Trophoblast cell (in vitro differentiated cells and primary cell): Measurements from ENCODE around the gene BAIAP3.

Source experiments
- DNase-seq, 2 donors: peaks; one replicate each; pipeline ENCODE4 v3.0.0-alpha.2; 2016
- H2AFZ ChIP-seq: 2 replicates; pipeline ENCODE4 v1.6.1; 2013; ENCODE audit warnings: low read length, moderate library complexity, mild to moderate bottlenecking; ENCODE audit not compliant: insufficient read depth, poor library complexity
- H2AK5ac ChIP-seq: 2 replicates; pipeline ENCODE4 v1.6.1; 2013; ENCODE audit warnings: mild to moderate bottlenecking, low read length
- H2BK120ac ChIP-seq: 2 replicates; pipeline ENCODE4 v1.6.1; 2013; ENCODE audit warnings: low read length, mild to moderate bottlenecking, moderate library complexity; ENCODE audit not compliant: insufficient read depth, poor library complexity
- H2BK12ac ChIP-seq: 2 replicates; pipeline ENCODE4 v1.6.1; 2013; ENCODE audit warnings: mild to moderate bottlenecking, low read length, moderate library complexity
- H2BK5ac ChIP-seq: 2 replicates; pipeline ENCODE4 v1.6.1; 2013; ENCODE audit warnings: low read length, low read depth, moderate library complexity, mild to moderate bottlenecking; ENCODE audit not compliant: poor library complexity
- H3K14ac ChIP-seq: 2 replicates; pipeline ENCODE4 v1.6.1; 2013; ENCODE audit warnings: mild to moderate bottlenecking, low read length
- H3K18ac ChIP-seq: 2 replicates; pipeline ENCODE4 v1.6.1; 2013; ENCODE audit warnings: mild to moderate bottlenecking, low read length
- H3K23ac ChIP-seq: 2 replicates; pipeline ENCODE4 v1.6.1; 2013; ENCODE audit warnings: low read length
- H3K27ac ChIP-seq: 2 replicates; pipeline ENCODE4 v1.5.1; 2013; ENCODE audit warnings: low read depth, mild to moderate bottlenecking, inconsistent platforms, low read length, moderate library complexity
- H3K27me3 ChIP-seq: 2 replicates; pipeline ENCODE4 v1.6.1; 2013; ENCODE audit warnings: inconsistent platforms, mild to moderate bottlenecking, low read length, moderate library complexity; ENCODE audit not compliant: insufficient read depth
- H3K36me3 ChIP-seq, 2 experiments: 1 replicate in 1 of 2; 2 replicates in 1 of 2; pipeline ENCODE4 v1.6.1; 2013; ENCODE audit warnings: low read length in 2 of 2, mild to moderate bottlenecking in 2 of 2, moderate library complexity in 1 of 2; ENCODE audit not compliant: insufficient read depth in 2 of 2, control insufficient read depth in 1 of 2
- H3K4ac ChIP-seq: 2 replicates; pipeline ENCODE4 v1.6.1; 2013; ENCODE audit warnings: low read depth, mild to moderate bottlenecking, low read length, moderate library complexity
- H3K4me1 ChIP-seq, 2 experiments: 1 replicate in 1 of 2; 2 replicates in 1 of 2; pipeline ENCODE4 v1.6.1; 2013; ENCODE audit warnings: low read length in 2 of 2, mild to moderate bottlenecking in 2 of 2, moderate library complexity in 1 of 2; ENCODE audit not compliant: insufficient read depth in 2 of 2, control insufficient read depth in 1 of 2
- H3K4me2 ChIP-seq: 2 replicates; pipeline ENCODE4 v1.6.1; 2013; ENCODE audit warnings: inconsistent platforms, mild to moderate bottlenecking, low read length, moderate library complexity
- H3K4me3 ChIP-seq: 2 replicates; pipeline ENCODE4 v1.5.1; 2013; ENCODE audit warnings: mild to moderate bottlenecking, low read depth, low read length, inconsistent platforms
- H3K79me1 ChIP-seq: one replicate; pipeline ENCODE4 v1.6.1; 2013; ENCODE audit warnings: low read length
- H3K79me2 ChIP-seq: 2 replicates; pipeline ENCODE4 v1.6.1; 2013; ENCODE audit warnings: low read length, mild to moderate bottlenecking; ENCODE audit not compliant: control insufficient read depth, insufficient read depth, poor library complexity
- H3K9ac ChIP-seq: 2 replicates; pipeline ENCODE4 v1.6.1; 2013; ENCODE audit warnings: mild to moderate bottlenecking, low read length
- H3K9me3 ChIP-seq: 2 replicates; pipeline ENCODE4 v1.6.1; 2013; ENCODE audit warnings: low read depth, mild to moderate bottlenecking, control low read depth, inconsistent platforms, low read length; ENCODE audit not compliant: insufficient read depth
- H4K12ac ChIP-seq: 2 replicates; pipeline ENCODE4 v1.6.1; 2013; ENCODE audit warnings: low read depth, mild to moderate bottlenecking, low read length, moderate library complexity
- H4K8ac ChIP-seq: 2 replicates; pipeline ENCODE4 v1.6.1; 2013; ENCODE audit warnings: low read depth, mild to moderate bottlenecking, low read length, moderate library complexity
- H4K91ac ChIP-seq: one replicate; pipeline ENCODE4 v1.6.1; 2013; ENCODE audit warnings: low read depth, mild to moderate bottlenecking, low read length, moderate library complexity
- WGBS: extraction: QIAGEN DNeasy Blood & Tissue Kit; methylation state at CpG from one replicate; pipeline ENCODE4 v1.1.7; 2013; ENCODE audit warnings: missing lambda C conversion rate; ENCODE audit not compliant: insufficient read length, insufficient coverage; ENCODE audit errors: extremely low coverage; 5-methylcytosine and 5-hydroxymethylcytosine counted together

Gene BAIAP3

DNA sequence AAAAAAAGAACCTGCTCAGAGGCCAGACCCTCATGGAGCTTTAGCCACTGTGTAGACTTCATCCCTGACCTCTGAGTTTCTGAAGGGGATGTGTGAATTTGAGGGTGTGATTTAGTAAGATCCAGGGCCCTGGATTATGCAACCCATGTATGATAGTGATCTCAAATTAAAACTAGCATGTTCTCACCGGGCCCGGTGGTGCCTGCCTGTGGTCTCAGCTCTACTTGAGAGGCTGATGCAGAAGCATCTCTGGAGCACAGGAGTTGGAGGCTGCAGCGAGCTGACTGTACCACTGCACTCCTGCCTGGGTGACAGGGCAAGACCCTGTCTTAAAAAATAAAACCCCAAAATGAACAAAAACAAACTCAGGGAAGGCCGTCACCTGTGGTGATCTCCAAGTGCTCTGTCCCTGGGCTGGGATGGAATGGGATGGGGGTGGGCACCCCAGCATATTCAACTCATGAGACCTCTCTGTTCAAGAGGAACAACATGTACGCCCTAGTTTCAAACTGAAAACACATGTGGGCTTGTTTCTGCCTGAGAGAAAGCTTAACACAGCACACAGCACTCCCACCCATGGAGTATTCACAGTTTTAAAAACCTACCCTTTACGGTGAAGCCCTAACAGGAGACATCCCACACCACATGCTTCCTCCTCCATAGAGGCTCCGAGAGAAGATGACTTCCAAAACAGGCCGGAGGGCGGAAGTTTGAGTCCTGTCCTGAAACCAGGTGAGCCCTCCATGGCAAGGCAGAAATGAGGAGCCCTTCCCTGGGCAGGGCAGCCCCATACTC lies 48.4 kb downstream of the BAIAP3 start:
- Histone ChIP-seq H2BK120ac (no peak overlapping the region), H4K91ac (no peak overlapping the region), H3K79me1 (peaks cover 10% of the 10 kb centered on the region), H3K4me3 (no peak overlapping the region), H3K23ac (no peak overlapping the region), H3K9me3 (peaks cover under 1% of the 10 kb centered on the region), H2AK5ac (no peak overlapping the region), H3K27me3 (no peaks in the 10 kb centered on the region), H3K18ac (no peak overlapping the region), H3K79me2 (peaks cover 17% of the 10 kb centered on the region), H3K27ac (no peak overlapping the region), H2BK5ac (no peak overlapping the region), H4K8ac (no peak overlapping the region), H3K4me2 (no peak overlapping the region), H3K9ac (no peak overlapping the region), H3K4me1 (peaks cover 9 to 15% of the 10 kb centered on the region in 2 experiments), H2BK12ac (no peak overlapping the region), H4K12ac (no peak overlapping the region), H3K36me3 (peaks cover 12 to 18% of the 10 kb centered on the region in 2 experiments), H3K14ac (no peak overlapping the region), H3K4ac (no peak overlapping the region), H2AFZ (no peak overlapping the region)
- no CpG with 5 or more reads among the region's 9 CpGs for WGBS
- no peak for DNase-seq

- DNase-seq = no peak
- Histone ChIP-seq H4K12ac (no peak overlapping the region), H3K4me1 (peaks cover 2 to 7% of the 10 kb centered on the region in 2 experiments), H3K18ac (no peak overlapping the region), H2BK12ac (no peak overlapping the region), H3K27me3 (no peaks in the 10 kb centered on the region), H4K91ac (no peak overlapping the region), H3K23ac (no peak overlapping the region), H3K27ac (no peak overlapping the region), H3K79me2 (peaks cover 8% of the 10 kb centered on the region), H4K8ac (no peak overlapping the region), H3K4ac (no peak overlapping the region), H2BK120ac (no peak overlapping the region), H3K4me2 (no peak overlapping the region), H2AFZ (no peak overlapping the region), H2BK5ac (no peak overlapping the region), H3K9me3 (peaks cover 2% of the 10 kb centered on the region), H3K4me3 (no peak overlapping the region), H3K36me3 (peaks cover 19 to 22% of the 10 kb centered on the region in 2 experiments), H3K9ac (no peak overlapping the region), H2AK5ac (no peak overlapping the region), H3K79me1 (peaks cover 8% of the 10 kb centered on the region), H3K14ac (no peak overlapping the region)
- WGBS = no CpG with 5 or more reads among the region's 18 CpGs
These were observed 50.1 kb downstream of the BAIAP3 start for GRCh38 chr16:1383556-1383955.

- H3K79me1 ChIP-seq = no peaks in the 10 kb centered on the region
- H4K12ac ChIP-seq = no peak overlapping the region
- H4K8ac ChIP-seq = no peak overlapping the region
- no peak overlapping the region for H3K23ac ChIP-seq
- H3K14ac ChIP-seq = no peak overlapping the region
- H3K79me2 ChIP-seq = no peaks in the 10 kb centered on the region
- H3K9ac ChIP-seq = no peak overlapping the region
- no peaks in the 10 kb centered on the region for H3K4me1 ChIP-seq
- H3K27me3 ChIP-seq = no peaks in the 10 kb centered on the region
- no peak overlapping the region for H3K4ac ChIP-seq
- H2AFZ ChIP-seq = no peak overlapping the region
- no peak overlapping the region for H3K4me2 ChIP-seq
- no CpG with 5 or more reads among the region's 39 CpGs for WGBS
- no peak overlapping the region for H2BK5ac ChIP-seq
- H3K9me3 ChIP-seq = peaks cover 3% of the 10 kb centered on the region
- no peak overlapping the region for H4K91ac ChIP-seq
- H3K27ac ChIP-seq = no peak overlapping the region
- no peak for DNase-seq
- no peak overlapping the region for H2BK120ac ChIP-seq
- no peak overlapping the region for H2AK5ac ChIP-seq
- H3K4me3 ChIP-seq = no peak overlapping the region
- no peak overlapping the region for H3K18ac ChIP-seq
- peaks cover 20 to 24% of the 10 kb centered on the region in 2 experiments for H3K36me3 ChIP-seq
- H2BK12ac ChIP-seq = no peak overlapping the region
These were observed 51.8 kb downstream of the BAIAP3 start for GRCh38 chr16:1385232-1385631.

GRCh38 chr16:1387331-1387730 lies 53.9 kb downstream of the BAIAP3 start:
- H3K27me3 ChIP-seq = no peaks in the 10 kb centered on the region
- H3K9me3 ChIP-seq = peaks cover 3% of the 10 kb centered on the region
- H4K8ac ChIP-seq = no peak overlapping the region
- no peak overlapping the region for H4K91ac ChIP-seq
- no peak overlapping the region for H2AFZ ChIP-seq
- no peak overlapping the region for H3K23ac ChIP-seq
- H2BK12ac ChIP-seq = no peak overlapping the region
- H3K79me1 ChIP-seq = no peaks in the 10 kb centered on the region
- H3K4me1 ChIP-seq = no peaks in the 10 kb centered on the region
- H2AK5ac ChIP-seq = no peak overlapping the region
- no peak overlapping the region for H3K4me3 ChIP-seq
- H2BK120ac ChIP-seq = no peak overlapping the region
- no peaks in the 10 kb centered on the region for H3K79me2 ChIP-seq
- H3K27ac ChIP-seq = no peak overlapping the region
- WGBS = no CpG with 5 or more reads among the region's 16 CpGs
- no peak overlapping the region for H3K9ac ChIP-seq
- H3K4me2 ChIP-seq = no peak overlapping the region
- no peak overlapping the region for H3K14ac ChIP-seq
- no peak overlapping the region for H3K4ac ChIP-seq
- DNase-seq = no peak
- H2BK5ac ChIP-seq = no peak overlapping the region
- H3K18ac ChIP-seq = no peak overlapping the region
- peaks cover 27 to 28% of the 10 kb centered on the region in 2 experiments for H3K36me3 ChIP-seq
- H4K12ac ChIP-seq = no peak overlapping the region
